Thyroid gland (tissue), 4 donors: ENCODE measurements around the gene CDH18. TPM values are rescaled to one million over a fixed set of nuclear protein-coding genes. Genes with fewer than 3 reads are reported as not detected.

ENCODE experiments used
- DNase-seq, 2 donors: peaks; one replicate each; pipeline ENCODE4 v3.0.0-alpha.2; 2019
- H3K27ac ChIP-seq, 3 donors: fragments of 200-600 bp; sonication (generic); 1 replicate in 2 of 3; 2 replicates in 1 of 3; pipeline ENCODE4 v1.5.1; 2016 to 2019; ENCODE audit warnings: mild to moderate bottlenecking in 1 of 3, moderate library complexity in 1 of 3
- H3K27me3 ChIP-seq: fragments of 200-600 bp; sonication (generic); one replicate; pipeline ENCODE4 v1.5.1; 2019
- H3K36me3 ChIP-seq, 2 donors: fragments of 200-600 bp; sonication (generic); one replicate each; pipeline ENCODE4 v1.5.1; 2016 to 2019
- H3K4me1 ChIP-seq, 2 donors: fragments of 200-600 bp; sonication (generic); one replicate each; pipeline ENCODE4 v1.5.1; 2017 to 2019
- H3K4me3 ChIP-seq, 3 donors: fragments of 200-600 bp; sonication (generic); replicated peaks in 1 of 3; 1 replicate in 2 of 3; 2 replicates in 1 of 3; pipeline ENCODE4 v1.5.1; 2016; ENCODE audit warnings: mild to moderate bottlenecking in 1 of 3
- H3K9me3 ChIP-seq: fragments of 200-600 bp; sonication (generic); one replicate; pipeline ENCODE4 v1.5.1; 2017
- CTCF ChIP-seq, 6 experiments: fragments of 200-600 bp in 3 of 6; fragments of 450-650 bp in 3 of 6; sonication (generic) in 3 of 6; IDR thresholded peaks; one replicate each; pipeline ENCODE4 v1.5.1; 2016 to 2019; ENCODE audit warnings: antibody characterized with exemption in 6 of 6, mild to moderate bottlenecking in 2 of 6, inconsistent platforms in 1 of 6, moderate library complexity in 1 of 6
- POLR2A ChIP-seq, 2 donors: fragments of 450-650 bp; IDR thresholded peaks; one replicate each; pipeline ENCODE4 v1.6.1; 2017; ENCODE audit warnings: antibody characterized with exemption in 2 of 2, mild to moderate bottlenecking in 2 of 2, moderate library complexity in 1 of 2
- WGBS, 2 donors: methylation state at CpG; one replicate each; pipeline ENCODE4 v1.1.5; 2017; 5-methylcytosine and 5-hydroxymethylcytosine counted together
- intact Hi-C: fragments of 100-400 bp; cut with DNase I; formaldehyde crosslinking; loops from one replicate; pipeline ENCODE4 v1.15.1; 2023
- total RNA-seq, 4 donors: library from RNA; depleted of rRNA; stranded (reverse); fragments of >200 nt; gene quantifications; one replicate each; pipeline ENCODE4 v1.2.3, GENCODE V29; 2016

CDH18 gene
- total RNA-seq, 4 donors from 2014 or later: not detected

- no peaks in the 10 kb centered on the region for H3K27me3 ChIP-seq
- TF ChIP-seq CTCF (IDR thresholded peaks at IDR 0.05) (no peak), POLR2A (IDR thresholded peaks at IDR 0.05) (no peak)
- WGBS, 2 donors: 35 to 46% methylated on average over 5 of the region's 5 CpGs
- no peak for DNase-seq
- H3K36me3 ChIP-seq: no peaks in the 10 kb centered on the region
- H3K4me1 ChIP-seq: no peaks in the 10 kb centered on the region
- no peaks in the 10 kb centered on the region for H3K9me3 ChIP-seq
- H3K27ac ChIP-seq: no peak overlapping the region
- no peak overlapping the region for H3K4me3 ChIP-seq
- intact Hi-C loops: no loop called here
These were observed 85.6 kb downstream of the CDH18 start for GRCh38 chr5:19902316-19902934.

GRCh38 chr5:19900269-19900668, 87.7 kb downstream of the CDH18 start:
- no peaks in the 10 kb centered on the region for H3K36me3 ChIP-seq
- DNase-seq: no peak
- WGBS, 2 donors: 92 to 94% methylated on average over 3 of the region's 3 CpGs
- TF ChIP-seq CTCF (IDR thresholded peaks at IDR 0.05) (no peak), POLR2A (IDR thresholded peaks at IDR 0.05) (no peak)
- H3K27ac ChIP-seq: no peak overlapping the region
- H3K27me3 ChIP-seq: no peaks in the 10 kb centered on the region
- no peaks in the 10 kb centered on the region for H3K9me3 ChIP-seq
- intact Hi-C loops: no loop called here
- no peaks in the 10 kb centered on the region for H3K4me1 ChIP-seq
- H3K4me3 ChIP-seq: no peak overlapping the region

GRCh38 chr5:19891658-19892057, 96.3 kb downstream of the CDH18 start:
- H3K27ac ChIP-seq: no peak overlapping the region
- H3K4me3 ChIP-seq: no peak overlapping the region
- H3K36me3 ChIP-seq: no peaks in the 10 kb centered on the region
- TF ChIP-seq CTCF (IDR thresholded peaks at IDR 0.05) (no peak), POLR2A (IDR thresholded peaks at IDR 0.05) (no peak)
- WGBS, 2 donors: 59 to 73% methylated on average over 1 of the region's 1 CpG
- intact Hi-C loops: no loop called here
- no peaks in the 10 kb centered on the region for H3K27me3 ChIP-seq
- H3K9me3 ChIP-seq: no peaks in the 10 kb centered on the region
- no peaks in the 10 kb centered on the region for H3K4me1 ChIP-seq
- no peak for DNase-seq

GRCh38 chr5:19886123-19886917, 101.7 kb downstream of the CDH18 start:
- H3K36me3 ChIP-seq: no peaks in the 10 kb centered on the region
- no peaks in the 10 kb centered on the region for H3K27me3 ChIP-seq
- no peak overlapping the region for H3K27ac ChIP-seq
- no peak overlapping the region for H3K4me3 ChIP-seq
- TF ChIP-seq POLR2A (IDR thresholded peaks at IDR 0.05) (no peak), CTCF (IDR thresholded peaks at IDR 0.05) (no peak)
- 83 to 87% methylated on average over 7 of the region's 7 CpGs for WGBS, 2 donors
- no peaks in the 10 kb centered on the region for H3K9me3 ChIP-seq
- no peaks in the 10 kb centered on the region for H3K4me1 ChIP-seq
- DNase-seq: no peak
- intact Hi-C loops: no loop called here
